Mesothelial cell of epicardium (in vitro differentiated cells): ENCODE data around the gene CMSS1. TPM values are rescaled to one million over a fixed set of nuclear protein-coding genes. Genes with fewer than 3 reads are reported as not detected.

Experiments used
- DNase-seq, 2 experiments: peaks; one replicate each; pipeline ENCODE4 v3.0.0; 2021; ENCODE audit warnings: low spot score in 2 of 2; ENCODE audit not compliant: unreplicated experiment in 2 of 2
- H3K27ac Mint-ChIP-seq: 2 replicates; pipeline ENCODE4 v1.8.0; 2021; ENCODE audit warnings: mixed read lengths
- H3K27me3 Mint-ChIP-seq: 2 replicates; pipeline ENCODE4 v1.8.0; 2021; ENCODE audit warnings: low read depth, mixed read lengths
- H3K36me3 Mint-ChIP-seq: 2 replicates; pipeline ENCODE4 v1.8.0; 2021; ENCODE audit warnings: mixed read lengths
- H3K4me1 Mint-ChIP-seq: 2 replicates; pipeline ENCODE4 v1.8.0; 2021; ENCODE audit warnings: mixed read lengths
- H3K4me3 Mint-ChIP-seq: 2 replicates; pipeline ENCODE4 v1.8.0; 2021; ENCODE audit warnings: mild to moderate bottlenecking, moderate library complexity, mixed read lengths
- H3K9me3 Mint-ChIP-seq: 2 replicates; pipeline ENCODE4 v1.8.0; 2021; ENCODE audit warnings: mixed read lengths
- CTCF ChIP-seq: fragments of 200-600 bp; sonication (generic); IDR thresholded peaks from one replicate; pipeline ENCODE4 v1.5.0; 2021; ENCODE audit warnings: antibody characterized with exemption; ENCODE audit not compliant: unreplicated experiment
- total RNA-seq: library from RNA; stranded (reverse); gene quantifications from 3 replicates; pipeline ENCODE4 v1.2.1, GENCODE V29; 2021

CMSS1 gene
- total RNA-seq, 1 donor from 2014 or later: 30.0 TPM

- H3K27ac Mint-ChIP-seq: peak overlapping the region; percentile 93
- H3K4me1 Mint-ChIP-seq: peaks cover 61% of the 10 kb centered on the region
- no peak for TF ChIP-seq CTCF
- DNase-seq: no peak
- H3K36me3 Mint-ChIP-seq: no peaks in the 10 kb centered on the region
- no peaks in the 10 kb centered on the region for H3K9me3 Mint-ChIP-seq
- no peaks in the 10 kb centered on the region for H3K27me3 Mint-ChIP-seq
- no peak overlapping the region for H3K4me3 Mint-ChIP-seq
These were observed 204.8 kb downstream of the CMSS1 start for GRCh38 chr3:100022506-100022905.

- Mint-ChIP-seq H3K4me1 (peaks cover 61% of the 10 kb centered on the region), H3K27ac (peak overlapping the region; percentile 93), H3K9me3 (no peaks in the 10 kb centered on the region), H3K27me3 (no peaks in the 10 kb centered on the region), H3K4me3 (no peak overlapping the region), H3K36me3 (no peaks in the 10 kb centered on the region)
- DNase-seq: no peak
- TF ChIP-seq CTCF: no peak
These were observed 205.5 kb downstream of the CMSS1 start for GRCh38 chr3:100023150-100023549.

- no peak for DNase-seq
- H3K36me3 Mint-ChIP-seq: no peaks in the 10 kb centered on the region
- no peaks in the 10 kb centered on the region for H3K9me3 Mint-ChIP-seq
- H3K4me3 Mint-ChIP-seq: no peak overlapping the region
- no peaks in the 10 kb centered on the region for H3K27me3 Mint-ChIP-seq
- no peak for TF ChIP-seq CTCF
- H3K27ac Mint-ChIP-seq: peak overlapping the region; percentile 93
- H3K4me1 Mint-ChIP-seq: peaks cover 58% of the 10 kb centered on the region
These were observed 205.9 kb downstream of the CMSS1 start for GRCh38 chr3:100023595-100023994.

- Mint-ChIP-seq H3K4me3 (no peak overlapping the region), H3K36me3 (no peaks in the 10 kb centered on the region), H3K9me3 (no peaks in the 10 kb centered on the region), H3K27me3 (no peaks in the 10 kb centered on the region), H3K4me1 (peaks cover 55% of the 10 kb centered on the region), H3K27ac (peak overlapping the region; percentile 93)
- no peak for TF ChIP-seq CTCF
- DNase-seq: no peak
These were observed 207.1 kb downstream of the CMSS1 start for GRCh38 chr3:100024520-100025303.

- H3K36me3 Mint-ChIP-seq: no peaks in the 10 kb centered on the region
- no peak for DNase-seq
- H3K27ac Mint-ChIP-seq: no peak overlapping the region
- no peak for TF ChIP-seq CTCF
- peaks cover 42% of the 10 kb centered on the region for H3K4me1 Mint-ChIP-seq
- H3K9me3 Mint-ChIP-seq: no peaks in the 10 kb centered on the region
- H3K27me3 Mint-ChIP-seq: no peaks in the 10 kb centered on the region
- no peak overlapping the region for H3K4me3 Mint-ChIP-seq
These were observed 209.7 kb downstream of the CMSS1 start for GRCh38 chr3:100027321-100027720.
